Fibroblast of villous mesenchyme (primary cell): ENCODE data around the gene PRKD2. TPM values are rescaled to one million over a fixed set of nuclear protein-coding genes. Genes with fewer than 3 reads are reported as not detected.
A peak's percentile ranks its signal among the peaks of the same experiment; 100 is the strongest.

Source experiments
- DNase-seq: peaks from one replicate; pipeline ENCODE4 v3.0.0-alpha.2; 2010; ENCODE audit warnings: low read depth
- H3K4me3 ChIP-seq: 2 replicates; pipeline ENCODE4 v1.5.1; 2011; ENCODE audit warnings: low read depth, mild to moderate bottlenecking, low read length
- total RNA-seq: library from RNA; depleted of rRNA; stranded (reverse); fragments of >200 nt; gene quantifications from 2 replicates; pipeline ENCODE4 v1.2.3, GENCODE V29; 2012
- TF ChIP-seq, protein P1 (sequence below): IDR thresholded peaks from 2 replicates; pipeline ENCODE4 v1.5.1; 2012; ENCODE audit warnings: low read depth, mild to moderate bottlenecking, low read length; ENCODE audit not compliant: insufficient read depth

Gene PRKD2
- total RNA-seq, 1 donor: 11.7 TPM

DNA sequence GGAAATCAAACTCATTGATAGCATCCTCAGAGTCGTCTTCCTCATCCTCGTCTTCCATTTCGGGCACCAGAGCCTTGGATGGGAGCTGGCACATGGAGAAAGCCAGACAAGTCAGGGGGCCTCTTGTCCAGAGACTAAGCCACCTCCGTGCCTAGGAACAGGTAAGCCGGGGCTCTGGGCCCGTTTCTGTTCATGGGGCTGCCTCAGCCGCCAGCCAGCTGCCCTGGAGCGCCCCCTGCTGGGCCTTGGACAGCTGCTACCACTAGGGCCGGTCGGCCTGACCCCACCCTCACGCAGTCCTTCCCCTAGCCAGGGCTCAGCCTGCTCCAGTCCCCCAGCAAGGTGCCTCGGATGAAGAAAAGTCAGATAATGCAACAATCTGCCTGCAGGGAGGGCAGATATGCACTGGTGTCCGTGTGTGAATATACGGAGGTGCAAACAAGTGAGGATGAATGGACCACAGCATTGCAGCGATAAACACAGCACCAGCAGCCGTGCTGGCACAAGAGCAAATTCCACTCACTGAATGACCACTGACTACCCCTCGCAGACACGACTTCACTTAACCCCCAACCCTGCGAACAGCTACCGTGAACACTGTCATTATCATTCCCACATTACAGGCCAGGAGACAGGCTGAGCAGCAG, 11.9 kb upstream of the PRKD2 start:
- TF ChIP-seq, protein P1, sequence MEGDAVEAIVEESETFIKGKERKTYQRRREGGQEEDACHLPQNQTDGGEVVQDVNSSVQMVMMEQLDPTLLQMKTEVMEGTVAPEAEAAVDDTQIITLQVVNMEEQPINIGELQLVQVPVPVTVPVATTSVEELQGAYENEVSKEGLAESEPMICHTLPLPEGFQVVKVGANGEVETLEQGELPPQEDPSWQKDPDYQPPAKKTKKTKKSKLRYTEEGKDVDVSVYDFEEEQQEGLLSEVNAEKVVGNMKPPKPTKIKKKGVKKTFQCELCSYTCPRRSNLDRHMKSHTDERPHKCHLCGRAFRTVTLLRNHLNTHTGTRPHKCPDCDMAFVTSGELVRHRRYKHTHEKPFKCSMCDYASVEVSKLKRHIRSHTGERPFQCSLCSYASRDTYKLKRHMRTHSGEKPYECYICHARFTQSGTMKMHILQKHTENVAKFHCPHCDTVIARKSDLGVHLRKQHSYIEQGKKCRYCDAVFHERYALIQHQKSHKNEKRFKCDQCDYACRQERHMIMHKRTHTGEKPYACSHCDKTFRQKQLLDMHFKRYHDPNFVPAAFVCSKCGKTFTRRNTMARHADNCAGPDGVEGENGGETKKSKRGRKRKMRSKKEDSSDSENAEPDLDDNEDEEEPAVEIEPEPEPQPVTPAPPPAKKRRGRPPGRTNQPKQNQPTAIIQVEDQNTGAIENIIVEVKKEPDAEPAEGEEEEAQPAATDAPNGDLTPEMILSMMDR: peak; percentile 91
- DNase-seq: peak; percentile 56
- H3K4me3 ChIP-seq: no peak overlapping the region

DNA sequence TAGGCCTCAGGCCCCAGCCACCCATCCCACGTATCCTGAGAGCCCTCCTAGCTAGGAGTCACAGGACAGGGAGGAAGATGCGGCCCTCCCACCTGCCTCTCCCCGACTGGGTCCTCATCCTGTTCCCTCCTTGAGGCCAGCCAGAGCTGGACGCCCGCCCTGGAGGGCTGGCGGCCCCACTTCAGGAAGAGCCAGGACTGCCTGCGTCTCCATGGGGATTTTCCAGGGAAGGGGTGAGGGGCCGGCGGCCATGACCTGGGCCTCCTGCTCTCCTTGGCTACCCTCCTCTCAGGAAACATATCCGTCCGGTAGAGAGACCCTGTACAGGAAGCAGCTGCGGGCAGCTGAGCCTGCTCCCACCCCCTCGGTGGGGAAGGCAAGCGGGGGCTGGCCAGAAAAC, 11.3 kb upstream of the PRKD2 start:
- TF ChIP-seq, protein P1: no peak
- no peak for DNase-seq
- H3K4me3 ChIP-seq: no peak overlapping the region

DNA sequence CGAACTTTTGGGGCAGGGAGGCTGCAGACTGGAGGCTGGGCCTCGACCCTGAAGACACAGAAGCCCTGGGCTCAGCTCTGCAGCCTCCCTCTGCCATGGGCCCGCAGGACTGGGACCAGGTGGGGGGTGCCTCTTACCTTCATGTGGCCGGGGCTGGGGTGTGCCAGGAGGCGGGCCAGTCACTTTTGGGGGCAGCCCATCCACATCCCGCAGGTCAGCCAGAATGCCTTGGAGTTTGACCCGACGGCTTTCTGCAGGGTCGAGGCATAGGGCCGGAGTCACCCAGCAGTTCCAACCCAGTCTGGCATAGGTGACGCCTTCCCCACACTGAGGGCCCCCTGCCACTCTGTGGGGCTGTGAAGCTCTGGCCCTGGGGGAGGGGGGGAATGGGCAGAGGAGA, 10.8 kb upstream of the PRKD2 start:
- DNase-seq: no peak
- TF ChIP-seq, protein P1: no peak
- no peak overlapping the region for H3K4me3 ChIP-seq

DNA sequence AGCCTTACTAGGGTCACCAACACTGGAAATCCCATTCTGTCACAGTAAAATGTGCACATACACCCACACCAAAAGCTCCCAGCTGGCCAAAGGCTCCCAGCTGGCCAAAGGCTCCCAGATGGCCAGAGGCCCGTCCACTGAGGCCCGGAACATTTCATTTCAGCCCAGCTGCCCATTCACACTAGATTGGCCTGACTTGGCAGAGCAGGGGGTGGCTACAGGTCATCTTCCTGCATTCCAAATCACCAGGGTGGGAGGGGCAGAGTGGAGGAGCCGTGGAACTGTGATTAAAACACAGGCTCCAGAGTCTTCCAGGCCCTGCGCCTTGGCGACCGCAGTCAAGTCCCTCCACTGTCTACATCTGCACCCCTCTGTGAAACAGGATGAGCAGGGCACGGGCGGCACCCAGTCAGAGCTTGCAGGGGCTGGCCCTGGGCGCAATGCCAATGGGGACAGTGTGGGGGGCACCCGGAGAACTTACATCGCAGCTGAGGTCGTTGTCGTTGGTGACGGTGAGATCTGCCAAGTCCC, 10.1 kb upstream of the PRKD2 start:
- no peak for DNase-seq
- TF ChIP-seq, protein P1: no peak

DNA sequence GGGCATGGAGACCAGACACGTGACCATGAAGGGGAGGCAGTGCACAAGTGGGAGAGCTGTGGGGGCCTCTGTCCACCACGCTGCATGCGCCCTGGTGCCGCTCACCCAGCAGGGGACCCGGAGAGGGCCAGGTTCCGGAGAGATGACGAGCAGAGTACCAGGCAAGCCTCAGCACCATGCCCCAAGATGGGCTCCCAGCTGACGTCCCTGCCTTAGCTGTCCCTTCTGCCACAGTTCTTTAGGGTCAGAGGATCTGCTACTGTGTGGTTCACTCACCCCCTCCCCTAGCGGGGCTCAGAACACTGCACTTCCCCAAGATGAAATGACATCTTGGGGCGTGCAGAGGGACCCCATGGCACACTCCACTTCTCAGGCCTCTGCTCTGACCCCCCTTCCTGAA, 9.6 kb upstream of the PRKD2 start:
- DNase-seq: no peak
- TF ChIP-seq, protein P1: no peak
- no peak overlapping the region for H3K4me3 ChIP-seq

More for the DNA sequence above, 10.1 kb upstream of the PRKD2 start:
- no peak overlapping the region for H3K4me3 ChIP-seq

DNA sequence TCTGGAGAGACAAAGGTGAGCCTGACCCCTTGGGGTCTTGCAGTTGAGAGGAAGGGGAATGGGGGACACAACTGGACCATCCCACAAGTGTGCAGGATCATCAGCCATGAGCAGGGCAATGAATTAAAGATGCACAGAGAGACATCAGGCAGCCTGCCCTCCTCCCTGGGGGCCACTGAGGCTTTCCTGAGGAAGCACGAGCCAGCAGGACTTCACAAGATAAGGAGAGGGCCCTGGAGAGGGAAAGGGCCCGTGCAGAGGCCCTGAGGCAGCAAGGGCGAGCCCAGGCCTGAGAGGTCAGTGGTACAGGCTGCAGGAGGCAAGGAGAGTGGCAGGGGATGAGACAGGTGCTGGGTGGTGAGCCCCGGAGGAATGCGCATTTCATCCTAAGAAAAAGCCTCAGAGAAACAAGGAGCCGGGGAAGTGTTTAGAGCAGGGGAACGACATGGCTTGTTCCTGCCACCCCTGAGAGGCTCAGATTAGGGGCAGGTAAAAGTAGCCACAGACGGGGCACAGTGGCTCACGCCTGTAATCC, 9.0 kb upstream of the PRKD2 start:
- TF ChIP-seq, protein P1: no peak
- no peak for DNase-seq
- H3K4me3 ChIP-seq: no peak overlapping the region
